Colonic mucosa (tissue), 4 donors: Measurements from ENCODE around the gene IRF6. TPM values are rescaled to one million over a fixed set of nuclear protein-coding genes. Genes with fewer than 3 reads are reported as not detected.

Experiments
- DNase-seq: peaks from one replicate; pipeline ENCODE4 v3.0.0-alpha.2; 2020
- H3K27ac ChIP-seq: fragments of 200-600 bp; one replicate; pipeline ENCODE4 v1.8.0; 2021
- H3K27me3 ChIP-seq: fragments of 200-600 bp; one replicate; pipeline ENCODE4 v1.8.0; 2021
- H3K36me3 ChIP-seq: fragments of 200-600 bp; one replicate; pipeline ENCODE4 v1.8.0; 2021
- H3K4me1 ChIP-seq: fragments of 200-600 bp; one replicate; pipeline ENCODE4 v1.8.0; 2021; ENCODE audit warnings: mild to moderate bottlenecking
- H3K4me3 ChIP-seq: fragments of 200-600 bp; one replicate; pipeline ENCODE4 v1.8.0; 2021
- H3K9ac ChIP-seq, 2 donors: one replicate each; pipeline ENCODE4 v1.7.0; 2013; ENCODE audit warnings: control low read depth in 2 of 2, low read depth in 2 of 2, low read length in 2 of 2
- H3K9me3 ChIP-seq: fragments of 200-600 bp; one replicate; pipeline ENCODE4 v1.8.0; 2021
- intact Hi-C: fragments of 100-400 bp; cut with DNase I; formaldehyde crosslinking; loops from one replicate; pipeline ENCODE4 v1.14.1; 2022
- total RNA-seq, 2 donors: library from RNA; stranded (reverse); fragmentation: NEBNext Ultra II Directional in 1 of 2; extraction: Animal tissue kit (Norgen Biotek cat#: 25700) in 1 of 2; gene quantifications; one replicate each; pipeline ENCODE4 v1.2.1, GENCODE V29; 2021
- TF ChIP-seq, protein P1 (sequence below): fragments of 200-600 bp; IDR thresholded peaks from one replicate; pipeline ENCODE4 v1.8.0; 2022; ENCODE audit warnings: antibody characterized with exemption, mild to moderate bottlenecking
- donor health status: healthy.
- donor health status: DM: no; HTN: no; CAD: no.
- donor health status: DM: no; HTN: no; CAD: no.

IRF6 gene
- total RNA-seq, 2 donors from 2014 or later: 87.5 to 133 TPM

DNA sequence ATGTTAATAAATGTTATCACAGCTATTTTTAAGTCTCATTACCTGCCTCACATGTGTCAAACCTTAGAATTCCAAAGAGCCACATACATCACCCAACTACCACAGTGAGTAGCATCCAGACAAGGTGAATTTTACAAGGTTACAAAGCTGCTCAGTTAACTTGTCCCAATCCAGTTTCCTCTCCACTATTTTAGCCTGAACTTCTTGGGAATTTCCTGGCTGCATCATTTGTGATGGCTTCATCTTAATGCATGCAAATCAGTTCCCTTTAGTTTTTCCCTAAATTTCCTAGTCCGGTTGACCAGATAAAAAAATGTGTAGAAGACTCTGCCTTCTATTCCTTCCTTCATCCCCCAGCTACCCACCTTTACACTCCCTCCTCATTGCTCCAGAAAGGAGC is 50.7 kb downstream of the IRF6 start:
- peak overlapping the region; percentile 60 for H3K27ac ChIP-seq
- intact Hi-C loops: no loop called here
- DNase-seq: no peak

DNA sequence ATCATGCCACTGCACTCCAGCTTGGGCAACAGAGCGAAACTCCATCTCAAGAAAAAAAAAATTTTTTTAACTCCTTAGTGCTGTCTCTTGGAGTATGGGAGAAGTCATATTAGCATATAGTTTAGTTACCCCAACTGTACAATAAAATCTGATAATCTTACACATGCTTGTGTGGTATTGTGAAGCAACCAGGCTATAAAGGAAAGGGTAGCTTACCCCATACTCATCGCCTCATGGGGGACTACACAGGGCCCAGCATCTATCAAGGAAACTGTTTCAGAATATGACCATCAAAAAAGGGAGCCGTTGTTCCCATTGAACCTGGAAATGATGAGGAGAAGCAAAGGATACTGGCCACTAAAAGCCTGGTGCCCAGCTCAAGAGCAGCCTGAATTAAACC is 53.1 kb downstream of the IRF6 start:
- no peak overlapping the region for H3K27ac ChIP-seq
- no peaks in the 10 kb centered on the region for H3K9me3 ChIP-seq
- no peaks in the 10 kb centered on the region for H3K36me3 ChIP-seq
- intact Hi-C loops: no loop called here
- TF ChIP-seq, protein P1, sequence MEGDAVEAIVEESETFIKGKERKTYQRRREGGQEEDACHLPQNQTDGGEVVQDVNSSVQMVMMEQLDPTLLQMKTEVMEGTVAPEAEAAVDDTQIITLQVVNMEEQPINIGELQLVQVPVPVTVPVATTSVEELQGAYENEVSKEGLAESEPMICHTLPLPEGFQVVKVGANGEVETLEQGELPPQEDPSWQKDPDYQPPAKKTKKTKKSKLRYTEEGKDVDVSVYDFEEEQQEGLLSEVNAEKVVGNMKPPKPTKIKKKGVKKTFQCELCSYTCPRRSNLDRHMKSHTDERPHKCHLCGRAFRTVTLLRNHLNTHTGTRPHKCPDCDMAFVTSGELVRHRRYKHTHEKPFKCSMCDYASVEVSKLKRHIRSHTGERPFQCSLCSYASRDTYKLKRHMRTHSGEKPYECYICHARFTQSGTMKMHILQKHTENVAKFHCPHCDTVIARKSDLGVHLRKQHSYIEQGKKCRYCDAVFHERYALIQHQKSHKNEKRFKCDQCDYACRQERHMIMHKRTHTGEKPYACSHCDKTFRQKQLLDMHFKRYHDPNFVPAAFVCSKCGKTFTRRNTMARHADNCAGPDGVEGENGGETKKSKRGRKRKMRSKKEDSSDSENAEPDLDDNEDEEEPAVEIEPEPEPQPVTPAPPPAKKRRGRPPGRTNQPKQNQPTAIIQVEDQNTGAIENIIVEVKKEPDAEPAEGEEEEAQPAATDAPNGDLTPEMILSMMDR: no peak
- no peak overlapping the region for H3K9ac ChIP-seq
- H3K4me3 ChIP-seq: no peak overlapping the region
- H3K4me1 ChIP-seq: peaks cover 4% of the 10 kb centered on the region
- no peak for DNase-seq
- H3K27me3 ChIP-seq: no peaks in the 10 kb centered on the region

More for the DNA sequence above, 50.7 kb downstream of the IRF6 start:
- H3K9me3 ChIP-seq: no peaks in the 10 kb centered on the region
- no peak overlapping the region for H3K9ac ChIP-seq
- TF ChIP-seq, protein P1: no peak
- H3K4me1 ChIP-seq: no peaks in the 10 kb centered on the region
- no peak overlapping the region for H3K4me3 ChIP-seq
- no peaks in the 10 kb centered on the region for H3K27me3 ChIP-seq
- H3K36me3 ChIP-seq: no peaks in the 10 kb centered on the region

DNA sequence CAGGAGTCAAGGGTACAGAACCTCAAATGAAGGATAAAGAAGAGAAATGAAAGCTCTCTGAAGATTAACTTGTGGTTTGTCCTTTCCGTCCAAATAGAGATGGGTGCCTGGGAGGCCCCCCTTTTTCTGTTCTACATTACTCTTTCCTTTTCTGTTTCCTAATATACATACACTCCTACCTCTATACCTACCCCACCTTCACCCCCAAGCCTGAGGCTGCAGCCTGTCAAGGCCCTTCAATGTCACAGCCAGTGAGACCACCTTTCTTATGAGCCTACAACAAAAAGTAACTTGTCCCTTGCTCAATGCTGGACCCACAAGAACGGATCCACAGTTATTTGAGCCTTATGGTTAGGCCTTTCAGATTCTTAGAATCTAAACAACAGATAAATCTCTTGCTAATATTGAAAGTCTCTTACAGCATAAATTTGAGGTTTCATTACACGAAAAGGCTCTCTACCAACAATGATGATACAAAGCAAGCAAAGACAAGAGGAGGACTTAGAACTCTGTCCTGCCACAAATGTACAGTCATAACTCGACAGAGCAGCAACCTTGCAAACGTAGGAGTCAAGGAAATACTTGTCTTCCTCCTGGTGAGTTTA is 54.2 kb downstream of the IRF6 start:
- no peaks in the 10 kb centered on the region for H3K9me3 ChIP-seq
- TF ChIP-seq, protein P1: no peak
- DNase-seq: no peak
- no peaks in the 10 kb centered on the region for H3K36me3 ChIP-seq
- H3K27me3 ChIP-seq: no peaks in the 10 kb centered on the region
- H3K9ac ChIP-seq: no peak overlapping the region
- intact Hi-C loops: no loop called here
- no peak overlapping the region for H3K4me3 ChIP-seq
- no peak overlapping the region for H3K27ac ChIP-seq
- H3K4me1 ChIP-seq: peaks cover 4% of the 10 kb centered on the region

DNA sequence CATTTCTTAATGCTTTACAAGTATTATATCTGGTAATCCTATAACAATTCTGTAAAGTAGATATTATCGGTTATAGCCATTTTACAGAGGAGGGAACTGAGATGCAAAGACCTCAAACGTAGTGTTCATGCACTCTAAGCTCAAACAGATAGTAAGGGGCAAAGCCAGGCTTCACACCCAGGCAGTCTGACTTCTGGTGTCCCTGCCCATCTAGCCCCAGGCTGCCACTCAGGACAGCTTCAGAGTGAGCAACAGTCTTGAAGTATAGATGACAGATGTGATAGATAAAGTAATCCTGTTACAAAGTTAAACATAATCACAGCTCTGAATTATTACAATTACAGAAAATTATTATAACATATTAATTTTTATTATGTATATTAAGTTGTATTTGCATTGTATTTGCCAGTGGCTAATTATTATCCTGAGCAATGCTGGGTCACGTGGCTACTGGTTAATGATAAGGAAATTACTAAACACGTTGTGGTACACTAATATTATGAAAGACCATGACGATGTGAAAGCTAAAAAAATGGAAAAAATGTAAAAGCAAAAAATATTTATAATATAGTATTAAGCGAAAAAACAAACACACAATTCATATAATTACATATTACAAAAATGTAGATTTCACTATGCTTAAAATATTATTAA is 56.1 kb downstream of the IRF6 start:
- H3K27me3 ChIP-seq: no peaks in the 10 kb centered on the region
- TF ChIP-seq, protein P1: no peak
- peaks cover 4% of the 10 kb centered on the region for H3K4me1 ChIP-seq
- no peaks in the 10 kb centered on the region for H3K9me3 ChIP-seq
- no peak overlapping the region for H3K9ac ChIP-seq
- H3K36me3 ChIP-seq: no peaks in the 10 kb centered on the region
- no peak overlapping the region for H3K27ac ChIP-seq
- H3K4me3 ChIP-seq: no peak overlapping the region
- intact Hi-C loops: loop anchor here (5.0 kb wide), 1 partner anchor 172 kb away; no protein-coding TSS in a partner anchor
- no peak for DNase-seq

DNA sequence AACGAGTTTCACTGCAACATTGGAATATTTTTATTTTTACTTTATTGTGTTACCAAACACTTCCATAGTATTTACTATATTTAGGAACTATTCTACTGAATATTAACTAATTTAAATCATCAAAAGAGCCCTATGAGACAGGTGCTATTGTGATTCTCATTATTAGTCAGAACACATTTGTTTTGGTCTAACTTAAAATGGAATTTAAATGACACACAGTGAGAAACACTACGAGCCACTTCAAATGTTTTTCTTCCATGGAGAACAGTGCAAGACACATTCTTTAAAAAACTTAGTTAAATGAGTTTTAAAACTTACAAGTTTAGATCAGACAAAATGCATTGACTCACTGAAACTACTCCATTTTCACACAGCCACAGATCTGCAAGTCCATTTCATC is 56.7 kb downstream of the IRF6 start:
- intact Hi-C loops: loop anchor here (5.0 kb wide), 1 partner anchor 172 kb away; no protein-coding TSS in a partner anchor
- no peak overlapping the region for H3K27ac ChIP-seq
- no peaks in the 10 kb centered on the region for H3K9me3 ChIP-seq
- H3K4me1 ChIP-seq: peaks cover 4% of the 10 kb centered on the region
- no peak overlapping the region for H3K9ac ChIP-seq
- no peaks in the 10 kb centered on the region for H3K27me3 ChIP-seq
- no peaks in the 10 kb centered on the region for H3K36me3 ChIP-seq
- no peak overlapping the region for H3K4me3 ChIP-seq
- TF ChIP-seq, protein P1: no peak
- DNase-seq: no peak
